Measurements from ENCODE around the gene MT1B. TPM values are rescaled to one million over a fixed set of nuclear protein-coding genes. Genes with fewer than 3 reads are reported as not detected.

The MT1B gene
- polyA plus RNA-seq, 1 donor from 2014 or later = not detected

- H3K9me2 ChIP-seq (ENCODE audit: insufficient read depth, low read length) = no peaks in the 10 kb centered on the region
- peaks cover 60% of the 10 kb centered on the region for H3K27me3 ChIP-seq (ENCODE audit: insufficient read depth, low read depth, low read length)
- TF ChIP-seq MXI1 (conservative IDR thresholded peaks at IDR 0.05; ENCODE audit: poor library complexity, severe bottlenecking) (no peak), RAD21 (conservative IDR thresholded peaks at IDR 0.05) (no peak), SMC3 (conservative IDR thresholded peaks at IDR 0.05; ENCODE audit: poor library complexity) (no peak), CTCF (IDR thresholded peaks at IDR 0.05; ENCODE audit: poor library complexity, severe bottlenecking) (no peak), TAF1 (IDR thresholded peaks at IDR 0.05; ENCODE audit: low read depth) (no peak)
- no peak overlapping the region for H2AFZ ChIP-seq (ENCODE audit: low read depth, low read length)
- H3K36me3 ChIP-seq (ENCODE audit: insufficient read depth, low read length) = no peaks in the 10 kb centered on the region
- H3K27ac ChIP-seq (ENCODE audit: low read length) = no peak overlapping the region
- no peak overlapping the region for H3K4me2 ChIP-seq (ENCODE audit: low read length)
- H3K9ac ChIP-seq (ENCODE audit: low read length) = no peak overlapping the region
- no peaks in the 10 kb centered on the region for H3K79me2 ChIP-seq (replicated peaks; ENCODE audit: insufficient read depth, low read length)
- H3F3A ChIP-seq (ENCODE audit: insufficient read depth, low read length, poor library complexity, severe bottlenecking) = no peaks in the 10 kb centered on the region
- H4K20me1 ChIP-seq (ENCODE audit: insufficient read depth) = no peaks in the 10 kb centered on the region
- no peaks in the 10 kb centered on the region for H3K9me3 ChIP-seq (ENCODE audit: low read length)
- no peak overlapping the region for H3K4me3 ChIP-seq (ENCODE audit: low read length)
Observed at GRCh38 chr16:56609463-56609921, 42.2 kb upstream of the MT1B start.

GRCh38 chr16:56610017-56610608, 41.6 kb upstream of the MT1B start:
- Histone ChIP-seq H3K27ac (ENCODE audit: low read length) (no peak overlapping the region), H3K4me2 (ENCODE audit: low read length) (no peak overlapping the region), H3K9me2 (ENCODE audit: insufficient read depth, low read length) (no peaks in the 10 kb centered on the region), H3K9ac (ENCODE audit: low read length) (no peak overlapping the region), H4K20me1 (ENCODE audit: insufficient read depth) (no peaks in the 10 kb centered on the region), H3K79me2 (replicated peaks; ENCODE audit: insufficient read depth, low read length) (no peaks in the 10 kb centered on the region), H3K27me3 (ENCODE audit: insufficient read depth, low read depth, low read length) (peaks cover 62% of the 10 kb centered on the region), H3K9me3 (ENCODE audit: low read length) (no peaks in the 10 kb centered on the region), H3K4me3 (ENCODE audit: low read length) (no peak overlapping the region), H3K36me3 (ENCODE audit: insufficient read depth, low read length) (no peaks in the 10 kb centered on the region), H2AFZ (ENCODE audit: low read depth, low read length) (no peak overlapping the region), H3F3A (ENCODE audit: insufficient read depth, low read length, poor library complexity, severe bottlenecking) (no peaks in the 10 kb centered on the region)
- no peak for TF ChIP-seq RAD21 (conservative IDR thresholded peaks at IDR 0.05)
- TF ChIP-seq EP300 (conservative IDR thresholded peaks at IDR 0.05; ENCODE audit: poor library complexity, severe bottlenecking) = no peak
- no peak for TF ChIP-seq CTCF (IDR thresholded peaks at IDR 0.05; ENCODE audit: poor library complexity, severe bottlenecking)
- no peak for TF ChIP-seq POLR2AphosphoS5 (IDR thresholded peaks at IDR 0.05)
- TF ChIP-seq MXI1 (conservative IDR thresholded peaks at IDR 0.05; ENCODE audit: poor library complexity, severe bottlenecking) = no peak
- no peak for TF ChIP-seq SMC3 (conservative IDR thresholded peaks at IDR 0.05; ENCODE audit: poor library complexity)
- TF ChIP-seq EZH2 (IDR thresholded peaks at IDR 0.05; ENCODE audit: borderline replicate concordance, insufficient read depth, low read length, poor library complexity, severe bottlenecking) = no peak
- no peak for TF ChIP-seq TAF1 (IDR thresholded peaks at IDR 0.05; ENCODE audit: low read depth)
- no peak for TF ChIP-seq REST (IDR thresholded peaks at IDR 0.05; ENCODE audit: borderline replicate concordance)
